Memory B cell (primary cell): ENCODE results near the gene IL13.
A peak's percentile ranks its signal among the peaks of the same experiment; 100 is the strongest.

Experiments used
- ATAC-seq: fragments of 150-1000 bp; cut with Tn5 transposase; 2 replicates; pipeline ENCODE4 v1.10.0; 2021; ENCODE audit warnings: low read depth, mild to moderate bottlenecking, moderate library complexity
- DNase-seq, 2 donors: peaks; one replicate each; pipeline ENCODE4 v3.0.0; 2022; ENCODE audit warnings: low spot score in 2 of 2
- H3K27ac Mint-ChIP-seq: one replicate; pipeline ENCODE4 v1.8.0; 2022; ENCODE audit warnings: mild to moderate bottlenecking, moderate library complexity, mixed read lengths
- H3K27me3 Mint-ChIP-seq: one replicate; pipeline ENCODE4 v1.8.0; 2022; ENCODE audit warnings: mixed read lengths
- H3K36me3 Mint-ChIP-seq: one replicate; pipeline ENCODE4 v1.8.0; 2022; ENCODE audit warnings: mild to moderate bottlenecking, mixed read lengths
- H3K4me1 Mint-ChIP-seq: one replicate; pipeline ENCODE4 v1.8.0; 2022; ENCODE audit warnings: mixed read lengths
- H3K4me3 Mint-ChIP-seq: one replicate; pipeline ENCODE4 v1.8.0; 2022; ENCODE audit warnings: mild to moderate bottlenecking, moderate library complexity, mixed read lengths
- H3K9me3 Mint-ChIP-seq: one replicate; pipeline ENCODE4 v1.8.0; 2022; ENCODE audit warnings: mixed read lengths

The IL13 gene

DNA sequence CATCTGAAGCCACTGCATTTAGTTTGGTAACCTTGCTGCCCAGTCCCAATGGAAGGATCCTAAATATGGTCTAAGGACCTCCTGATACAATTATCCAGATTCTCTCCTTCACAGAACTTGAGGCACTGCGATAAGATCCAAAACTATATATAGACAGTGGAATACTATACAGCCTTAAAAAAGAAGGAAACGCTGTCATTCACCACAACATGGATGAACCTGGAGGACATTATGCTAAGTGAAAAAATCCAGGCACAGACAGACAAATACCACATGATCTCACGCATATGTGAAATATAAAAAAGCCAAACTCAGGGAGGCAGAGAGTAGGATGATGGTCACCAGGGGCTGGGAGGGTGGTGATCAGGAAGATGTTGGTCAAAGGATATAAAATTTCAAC is 13.0 kb downstream of the IL13 start:
- Mint-ChIP-seq H3K9me3 (no peaks in the 10 kb centered on the region), H3K4me1 (peaks cover 4% of the 10 kb centered on the region), H3K27me3 (peaks cover 7% of the 10 kb centered on the region), H3K36me3 (no peaks in the 10 kb centered on the region), H3K27ac (no peak overlapping the region), H3K4me3 (no peak overlapping the region)
- ATAC-seq = no peak
- no peak for DNase-seq

GRCh38 chr5:132673488-132673887 is 15.5 kb downstream of the IL13 start:
- peaks cover 3% of the 10 kb centered on the region for H3K27me3 Mint-ChIP-seq
- H3K4me1 Mint-ChIP-seq = peaks cover 4% of the 10 kb centered on the region
- H3K27ac Mint-ChIP-seq = no peak overlapping the region
- no peak overlapping the region for H3K4me3 Mint-ChIP-seq
- no peaks in the 10 kb centered on the region for H3K36me3 Mint-ChIP-seq
- H3K9me3 Mint-ChIP-seq = no peaks in the 10 kb centered on the region
- no peak for ATAC-seq
- no peak for DNase-seq

- Mint-ChIP-seq H3K27me3 (peaks cover 3% of the 10 kb centered on the region), H3K27ac (no peak within 1 kb of the TSS), H3K4me3 (no peak within 1 kb of the TSS), H3K9me3 (no peaks in the 10 kb centered on the region), H3K36me3 (no peaks in the 10 kb centered on the region), H3K4me1 (peaks cover 4% of the 10 kb centered on the region)
- ATAC-seq (no peak), DNase-seq (no peak)
These were observed 16.1 kb downstream of the IL13 start, which contains the start of gene IL4 for GRCh38 chr5:132673939-132674630. Gene IL4 (plus strand): TSS chr5:132673989. CDS start chr5:132674051, 62 bp downstream.

DNA sequence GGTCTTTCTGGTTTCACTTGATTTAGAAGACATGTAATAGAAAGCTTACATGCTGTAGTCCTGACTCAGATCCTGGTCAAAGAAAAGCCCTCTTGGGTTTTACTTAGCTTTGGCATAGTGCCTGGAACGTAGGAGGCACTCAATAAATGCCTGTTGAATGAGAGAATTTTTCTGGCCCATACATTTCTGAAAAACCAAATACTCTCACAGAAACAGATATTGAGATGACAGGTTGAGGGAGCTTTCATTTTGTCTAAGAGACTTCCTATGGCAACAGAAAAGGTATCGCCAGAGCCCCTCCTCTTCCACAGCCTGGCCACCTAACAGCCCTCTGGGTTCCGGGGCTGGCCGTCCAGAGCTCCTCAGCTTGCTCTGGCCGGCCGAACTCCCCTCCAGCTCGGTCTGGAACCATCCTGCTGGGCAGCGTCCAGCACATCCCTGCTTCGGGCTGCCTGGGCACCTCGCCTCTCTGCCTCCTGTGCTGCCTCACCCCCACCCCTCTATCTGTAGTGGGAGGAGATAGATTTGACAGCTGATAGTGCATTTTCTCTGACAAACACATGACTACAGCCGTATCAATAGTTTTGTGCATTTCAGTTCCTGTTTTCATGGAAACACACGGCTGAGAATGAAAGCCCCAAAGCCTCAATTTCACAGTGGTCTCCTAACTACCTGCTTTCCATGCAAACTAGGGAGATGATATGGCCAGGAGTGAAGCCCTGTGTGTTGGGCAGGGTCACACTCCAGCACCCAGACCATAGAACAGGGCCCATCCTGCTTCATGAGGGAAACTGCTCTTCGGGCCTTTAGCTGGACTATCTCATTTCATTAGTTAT is 16.9 kb downstream of the IL13 start:
- DNase-seq (no peak), ATAC-seq (peak; percentile 53)
- H3K36me3 Mint-ChIP-seq = no peaks in the 10 kb centered on the region
- H3K27me3 Mint-ChIP-seq = peaks cover 3% of the 10 kb centered on the region
- no peaks in the 10 kb centered on the region for H3K9me3 Mint-ChIP-seq
- no peak overlapping the region for H3K4me3 Mint-ChIP-seq
- H3K4me1 Mint-ChIP-seq = peaks cover 4% of the 10 kb centered on the region
- H3K27ac Mint-ChIP-seq = no peak overlapping the region

DNA sequence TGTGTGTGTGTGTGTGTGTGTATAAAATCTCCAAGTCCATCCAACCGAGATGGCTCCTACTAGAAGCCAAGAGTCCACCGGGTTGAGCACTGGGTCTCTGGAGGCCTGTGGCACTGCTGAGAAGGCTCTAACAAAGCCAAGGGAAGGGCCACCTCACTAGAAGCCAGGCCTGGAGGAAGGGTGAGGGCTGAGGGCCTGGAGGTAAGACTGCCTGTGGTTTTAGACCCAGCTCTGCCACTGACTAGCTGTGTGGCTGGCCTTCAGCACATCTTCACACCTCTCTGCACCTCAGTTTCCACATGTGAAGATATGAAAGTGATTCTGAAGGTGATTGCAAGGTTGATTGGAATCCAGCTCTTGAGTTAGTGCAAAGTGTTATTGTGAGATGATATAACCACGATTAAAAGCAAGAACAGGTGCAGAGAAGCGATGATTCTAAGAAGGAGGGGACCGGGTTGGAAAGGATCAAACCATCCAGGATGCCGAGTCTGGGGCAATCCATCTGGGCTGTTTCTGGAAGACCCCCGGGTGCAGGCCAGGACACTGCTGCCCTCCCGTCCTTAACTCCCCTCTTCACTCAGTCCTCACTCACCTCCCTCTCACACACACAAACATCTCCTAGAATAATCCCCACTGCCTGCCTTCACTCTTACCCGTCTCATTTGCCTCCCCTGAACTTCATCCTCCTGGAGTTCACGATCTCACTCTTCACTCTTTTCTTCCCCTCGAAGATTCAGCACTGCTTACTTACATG is 18.1 kb downstream of the IL13 start:
- H3K4me3 Mint-ChIP-seq = no peak overlapping the region
- H3K4me1 Mint-ChIP-seq = peaks cover 9% of the 10 kb centered on the region
- H3K9me3 Mint-ChIP-seq = no peaks in the 10 kb centered on the region
- ATAC-seq = no peak
- no peak for DNase-seq
- H3K27me3 Mint-ChIP-seq = peaks cover 2% of the 10 kb centered on the region
- H3K27ac Mint-ChIP-seq = no peak overlapping the region
- H3K36me3 Mint-ChIP-seq = no peaks in the 10 kb centered on the region

- H3K9me3 Mint-ChIP-seq = no peaks in the 10 kb centered on the region
- no peak overlapping the region for H3K27ac Mint-ChIP-seq
- peaks cover 14% of the 10 kb centered on the region for H3K4me1 Mint-ChIP-seq
- no peaks in the 10 kb centered on the region for H3K36me3 Mint-ChIP-seq
- peaks cover 2% of the 10 kb centered on the region for H3K27me3 Mint-ChIP-seq
- DNase-seq = no peak
- ATAC-seq = no peak
- no peak overlapping the region for H3K4me3 Mint-ChIP-seq
These were observed 19.2 kb downstream of the IL13 start for GRCh38 chr5:132677191-132677590.

DNA sequence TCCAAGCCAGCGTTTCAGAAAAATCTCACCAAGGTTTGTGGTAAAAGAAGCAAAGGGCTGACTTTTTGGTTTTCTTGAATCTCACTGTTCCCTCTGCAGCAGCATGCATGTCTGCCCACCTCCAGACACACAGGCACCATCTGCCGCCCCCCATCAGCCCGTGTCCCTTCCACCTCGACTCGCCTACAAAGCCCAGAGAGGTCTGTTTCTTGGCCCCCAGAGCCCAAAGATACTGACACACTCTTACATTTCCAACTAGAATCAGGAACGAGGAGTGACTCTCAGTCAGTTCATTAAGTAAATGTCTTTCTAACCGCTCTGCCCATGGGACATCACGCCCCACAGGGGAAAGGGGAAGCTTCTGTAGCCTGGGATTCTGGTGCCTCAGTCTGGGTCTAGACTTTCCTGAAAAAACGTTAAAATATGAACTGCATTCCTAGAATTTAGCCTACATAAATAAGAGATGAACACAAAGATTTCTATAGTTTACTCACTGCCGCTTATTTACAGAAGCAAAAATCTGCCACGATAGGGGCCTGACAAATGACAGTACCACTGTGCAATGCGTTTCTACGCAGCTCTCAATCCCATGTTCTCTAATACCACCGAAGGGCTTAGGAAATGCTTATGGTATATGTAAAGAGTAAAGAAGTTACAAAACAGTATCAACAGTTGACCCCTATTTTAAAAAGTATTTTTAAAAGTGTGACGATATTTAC is 19.9 kb downstream of the IL13 start:
- H3K4me1 Mint-ChIP-seq = peaks cover 14% of the 10 kb centered on the region
- H3K36me3 Mint-ChIP-seq = no peaks in the 10 kb centered on the region
- H3K27ac Mint-ChIP-seq = no peak overlapping the region
- no peaks in the 10 kb centered on the region for H3K9me3 Mint-ChIP-seq
- ATAC-seq (no peak), DNase-seq (no peak)
- H3K27me3 Mint-ChIP-seq = peaks cover 2% of the 10 kb centered on the region
- H3K4me3 Mint-ChIP-seq = no peak overlapping the region

GRCh38 chr5:132678735-132679134 is 20.8 kb downstream of the IL13 start:
- Mint-ChIP-seq H3K4me3 (no peak overlapping the region), H3K36me3 (no peaks in the 10 kb centered on the region), H3K4me1 (peaks cover 14% of the 10 kb centered on the region), H3K27ac (no peak overlapping the region), H3K27me3 (peaks cover 2% of the 10 kb centered on the region), H3K9me3 (no peaks in the 10 kb centered on the region)
- ATAC-seq = no peak
- no peak for DNase-seq

- H3K27me3 Mint-ChIP-seq = peaks cover 2% of the 10 kb centered on the region
- no peak overlapping the region for H3K27ac Mint-ChIP-seq
- H3K9me3 Mint-ChIP-seq = no peaks in the 10 kb centered on the region
- no peak for ATAC-seq
- no peak for DNase-seq
- H3K4me1 Mint-ChIP-seq = peaks cover 14% of the 10 kb centered on the region
- H3K4me3 Mint-ChIP-seq = no peak overlapping the region
- no peaks in the 10 kb centered on the region for H3K36me3 Mint-ChIP-seq
These were observed 21.2 kb downstream of the IL13 start for GRCh38 chr5:132679166-132679565.

GRCh38 chr5:132679717-132680380 is 21.9 kb downstream of the IL13 start:
- DNase-seq (no peak), ATAC-seq (no peak)
- Mint-ChIP-seq H3K9me3 (no peaks in the 10 kb centered on the region), H3K27me3 (peaks cover 2% of the 10 kb centered on the region), H3K36me3 (no peaks in the 10 kb centered on the region), H3K4me3 (no peak overlapping the region), H3K27ac (no peak overlapping the region), H3K4me1 (peaks cover 14% of the 10 kb centered on the region)

DNA sequence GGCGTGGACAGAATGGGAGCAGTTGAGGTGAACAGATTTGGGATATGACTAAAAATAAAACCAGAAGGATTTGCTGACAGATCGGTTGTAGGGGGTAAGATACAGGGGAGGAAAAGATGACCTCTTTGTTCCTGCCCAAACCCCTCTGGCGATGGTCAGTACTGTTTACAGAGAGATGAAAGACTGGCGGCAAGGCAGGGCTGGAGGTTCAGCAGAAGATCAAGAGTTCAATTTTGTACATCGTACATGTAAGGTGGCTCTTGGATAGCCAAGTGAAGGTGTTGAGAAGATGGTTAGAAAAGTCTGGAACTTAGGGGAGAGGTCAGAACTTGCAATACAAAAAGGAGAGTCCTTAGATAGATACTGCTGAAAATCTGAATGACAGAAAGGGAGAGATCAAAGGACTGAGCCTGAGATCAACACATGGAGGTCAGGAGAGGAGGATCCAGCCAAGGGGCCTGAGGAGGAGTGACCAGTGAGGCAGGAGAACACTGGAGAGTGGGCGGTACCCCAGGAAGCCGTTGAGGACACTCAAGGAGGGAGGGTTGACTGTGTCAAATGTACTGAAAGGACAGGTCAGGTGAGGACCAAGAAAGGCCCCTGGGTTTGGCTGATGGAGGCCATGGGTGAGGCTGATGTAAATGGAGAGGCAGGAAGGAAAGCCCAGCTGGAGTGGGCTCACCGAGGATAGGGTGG is 23.0 kb downstream of the IL13 start:
- H3K9me3 Mint-ChIP-seq = no peaks in the 10 kb centered on the region
- H3K27me3 Mint-ChIP-seq = peaks cover 2% of the 10 kb centered on the region
- peaks cover 10% of the 10 kb centered on the region for H3K4me1 Mint-ChIP-seq
- no peaks in the 10 kb centered on the region for H3K36me3 Mint-ChIP-seq
- H3K4me3 Mint-ChIP-seq = no peak overlapping the region
- ATAC-seq (no peak), DNase-seq (no peak)
- peak overlapping the region; percentile 29 for H3K27ac Mint-ChIP-seq

DNA sequence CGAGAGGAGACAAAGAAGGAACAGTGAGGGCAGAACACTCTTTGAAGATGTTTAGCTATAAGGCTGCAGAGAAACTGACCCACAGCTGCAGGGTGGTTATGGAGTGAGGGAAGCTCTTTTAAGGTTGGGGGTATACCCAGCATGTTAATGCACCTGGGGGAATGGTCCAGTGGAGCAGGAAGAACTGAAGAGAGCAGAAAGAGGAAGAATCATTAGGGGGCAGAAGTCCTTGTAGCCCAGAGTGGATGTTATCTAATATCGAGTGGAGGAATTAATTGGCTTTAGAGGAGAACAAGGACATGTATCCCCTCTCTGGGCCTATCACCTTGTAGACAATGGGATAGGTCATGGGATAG is 23.5 kb downstream of the IL13 start:
- peaks cover under 1% of the 10 kb centered on the region for H3K27me3 Mint-ChIP-seq
- peak; percentile 86 for ATAC-seq
- H3K36me3 Mint-ChIP-seq = no peaks in the 10 kb centered on the region
- no peaks in the 10 kb centered on the region for H3K9me3 Mint-ChIP-seq
- peak overlapping the region; percentile 29 for H3K27ac Mint-ChIP-seq
- H3K4me1 Mint-ChIP-seq = peaks cover 10% of the 10 kb centered on the region
- no peak overlapping the region for H3K4me3 Mint-ChIP-seq
- DNase-seq = no peak

DNA sequence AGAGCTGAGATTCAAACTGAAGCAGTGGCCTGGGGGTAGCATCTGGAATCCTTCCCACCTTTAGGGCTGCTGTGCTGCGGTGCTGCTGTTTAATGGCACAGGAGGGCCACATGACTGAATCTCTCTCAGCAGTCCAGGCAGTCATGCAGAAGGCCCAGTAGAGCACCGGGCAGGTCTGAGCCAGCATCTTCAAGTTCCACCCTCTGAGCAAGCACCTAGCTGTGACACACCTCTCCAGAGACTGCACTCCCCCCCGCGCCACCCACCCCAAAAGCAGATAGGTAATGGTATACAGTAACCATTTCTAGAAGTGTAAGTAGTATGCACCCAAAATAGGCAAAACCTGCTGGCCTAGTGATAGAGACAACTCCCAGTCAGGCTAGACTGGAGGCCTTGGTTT is 24.0 kb downstream of the IL13 start:
- Mint-ChIP-seq H3K36me3 (no peaks in the 10 kb centered on the region), H3K27me3 (no peaks in the 10 kb centered on the region), H3K4me3 (no peak overlapping the region), H3K4me1 (peaks cover 10% of the 10 kb centered on the region), H3K9me3 (no peaks in the 10 kb centered on the region), H3K27ac (peak overlapping the region; percentile 29)
- DNase-seq (no peak), ATAC-seq (no peak)
